Gastroesophageal sphincter (tissue), 3 donors: ENCODE results near the gene PSMC1.
A peak's percentile ranks its signal among the peaks of the same experiment; 100 is the strongest.

ENCODE experiments used
- CTCF ChIP-seq, 4 experiments: fragments of 200-600 bp in 2 of 4; fragments of 450-650 bp in 2 of 4; sonication (generic) in 1 of 4; IDR thresholded peaks; one replicate each; pipeline ENCODE4 v1.5.1; 2017 to 2019; ENCODE audit warnings: antibody characterized with exemption in 4 of 4, mild to moderate bottlenecking in 2 of 4, moderate library complexity in 2 of 4
- EP300 ChIP-seq: sonication (generic); formaldehyde crosslinking; IDR thresholded peaks from one replicate; pipeline ENCODE4 v1.6.1; 2017; ENCODE audit warnings: antibody characterized with exemption, mild to moderate bottlenecking
- POLR2A ChIP-seq, 2 donors: fragments of 450-650 bp; IDR thresholded peaks; one replicate each; pipeline ENCODE4 v1.6.1; 2017; ENCODE audit warnings: antibody characterized with exemption in 2 of 2, mild to moderate bottlenecking in 2 of 2, moderate library complexity in 1 of 2
- POLR2AphosphoS5 ChIP-seq: sonication (generic); formaldehyde crosslinking; IDR thresholded peaks from one replicate; pipeline ENCODE4 v1.6.1; 2017; ENCODE audit warnings: antibody characterized with exemption

GRCh38 chr14:90235179-90235976 is 21.0 kb upstream of the PSMC1 start:
- TF ChIP-seq POLR2A (IDR thresholded peaks at IDR 0.05) (no peak), CTCF (IDR thresholded peaks at IDR 0.05) (peak; percentile 31 to 86 (median 70)), EP300 (no peak), POLR2AphosphoS5 (no peak)
